Measurements from ENCODE around the gene OOSP2.
"Not testable (repeated sequence)": the region's sequence is repeated elsewhere in the genome, so short reads cannot be mapped to it uniquely, and the experiment has no call there.

Gene OOSP2

GRCh38 chr11:60040109-60040508, at the start of gene OOSP2:
Gene OOSP2, plus strand, starts transcription at chr11:60040409. Its CDS starts 51 bp downstream, at chr11:60040460.
- FAIRE-seq (no peak), DNase-seq (ENCODE audit: low spot score) (no peak)

- no peak for FAIRE-seq
- no peak for DNase-seq (ENCODE audit: low spot score)
Measured at GRCh38 chr11:59990421-59990820, 49.8 kb upstream of the OOSP2 start.

- DNase-seq (ENCODE audit: low spot score) = no peak
- FAIRE-seq = no peak
Measured at GRCh38 chr11:59992425-59992824, 47.8 kb upstream of the OOSP2 start.

GRCh38 chr11:59997800-59998199, 42.4 kb upstream of the OOSP2 start:
- DNase-seq (ENCODE audit: low spot score) = no peak
- FAIRE-seq = no peak

- no peak for DNase-seq (ENCODE audit: low spot score)
- FAIRE-seq = no peak
Measured at GRCh38 chr11:59999691-60000090, 40.5 kb upstream of the OOSP2 start.

- DNase-seq (ENCODE audit: low spot score) (no peak), FAIRE-seq (no peak)
Measured at GRCh38 chr11:60003729-60004128, 36.5 kb upstream of the OOSP2 start.

GRCh38 chr11:60005360-60005759, 34.8 kb upstream of the OOSP2 start:
- DNase-seq (ENCODE audit: low spot score) (no peak), FAIRE-seq (no peak)

GRCh38 chr11:60016881-60017280, 23.3 kb upstream of the OOSP2 start, which contains the start of gene OOSP4B:
Gene OOSP4B, plus strand, starts transcription at chr11:60017181.
- FAIRE-seq = no peak

GRCh38 chr11:60018058-60018457, 22.2 kb upstream of the OOSP2 start:
- DNase-seq (ENCODE audit: low spot score) = no peak

More at GRCh38 chr11:60016881-60017280, 23.3 kb upstream of the OOSP2 start, which contains the start of gene OOSP4B:
- DNase-seq (ENCODE audit: low spot score) = no peak

GRCh38 chr11:60020376-60020775, 19.8 kb upstream of the OOSP2 start:
- not testable (repeated sequence) for FAIRE-seq; DNase-seq (ENCODE audit: low spot score)

More at GRCh38 chr11:60018058-60018457, 22.2 kb upstream of the OOSP2 start:
- no peak for FAIRE-seq

- DNase-seq (ENCODE audit: low spot score) = no peak
- FAIRE-seq = no peak
Measured at GRCh38 chr11:60029015-60029632, 11.1 kb upstream of the OOSP2 start.

- DNase-seq (ENCODE audit: low spot score); FAIRE-seq: not testable (repeated sequence)
Measured at GRCh38 chr11:60050422-60050821, 10.2 kb downstream of the OOSP2 start.

- not testable (repeated sequence) for FAIRE-seq; DNase-seq (ENCODE audit: low spot score)
Measured at GRCh38 chr11:60050839-60051238, 10.6 kb downstream of the OOSP2 start.

- FAIRE-seq (no peak), DNase-seq (ENCODE audit: low spot score) (no peak)
Measured at GRCh38 chr11:60056349-60056969, 16.2 kb downstream of the OOSP2 start, which contains the start of gene MS4A3. Gene MS4A3, plus strand, starts transcription at chr11:60056665. Its CDS starts 4,496 bp downstream, at chr11:60061161.

- DNase-seq (ENCODE audit: low spot score) (no peak), FAIRE-seq (no peak)
Measured at GRCh38 chr11:60059052-60059451, 18.8 kb downstream of the OOSP2 start.

GRCh38 chr11:60059521-60060240, 19.5 kb downstream of the OOSP2 start:
- DNase-seq (ENCODE audit: low spot score) (no peak), FAIRE-seq (no peak)

GRCh38 chr11:60064111-60064510, 23.9 kb downstream of the OOSP2 start:
- FAIRE-seq = no peak

GRCh38 chr11:60065801-60066200, 25.6 kb downstream of the OOSP2 start:
- no peak for FAIRE-seq
- no peak for DNase-seq (ENCODE audit: low spot score)

More at GRCh38 chr11:60064111-60064510, 23.9 kb downstream of the OOSP2 start:
- no peak for DNase-seq (ENCODE audit: low spot score)

GRCh38 chr11:60069450-60069849, 29.2 kb downstream of the OOSP2 start:
- DNase-seq (ENCODE audit: low spot score) (no peak), FAIRE-seq (no peak)

GRCh38 chr11:60071644-60072043, 31.4 kb downstream of the OOSP2 start:
- not testable (repeated sequence) for DNase-seq (ENCODE audit: low spot score); FAIRE-seq

GRCh38 chr11:60077216-60077817, 37.1 kb downstream of the OOSP2 start:
- DNase-seq (ENCODE audit: low spot score) (no peak), FAIRE-seq (no peak)

GRCh38 chr11:60077981-60078380, 37.8 kb downstream of the OOSP2 start:
- DNase-seq (ENCODE audit: low spot score) = no peak
- no peak for FAIRE-seq

All from RCC 7860 (cell line).